Progenitor cell of endocrine pancreas (in vitro differentiated cells): ENCODE measurements around the gene ETFB. TPM values are rescaled to one million over a fixed set of nuclear protein-coding genes. Genes with fewer than 3 reads are reported as not detected.

Experiments used
- DNase-seq: peaks from one replicate; pipeline ENCODE4 v3.0.0; 2021; ENCODE audit warnings: low spot score; ENCODE audit not compliant: unreplicated experiment
- H3K27ac Mint-ChIP-seq: 2 replicates; pipeline ENCODE4 v1.8.0; 2021; ENCODE audit warnings: mild to moderate bottlenecking, moderate library complexity, mixed read lengths
- H3K27me3 Mint-ChIP-seq: 2 replicates; pipeline ENCODE4 v1.8.0; 2021; ENCODE audit warnings: mixed read lengths
- H3K36me3 Mint-ChIP-seq: 2 replicates; pipeline ENCODE4 v1.8.0; 2022; ENCODE audit warnings: mixed read lengths; ENCODE audit not compliant: insufficient read depth
- H3K4me1 Mint-ChIP-seq: 2 replicates; pipeline ENCODE4 v1.8.0; 2021; ENCODE audit warnings: low read depth, mixed read lengths
- H3K4me3 Mint-ChIP-seq: 2 replicates; pipeline ENCODE4 v1.8.0; 2021; ENCODE audit warnings: low read depth, mild to moderate bottlenecking, moderate library complexity, mixed read lengths
- H3K9me3 Mint-ChIP-seq: 2 replicates; pipeline ENCODE4 v1.8.0; 2021; ENCODE audit warnings: low read depth, mixed read lengths
- total RNA-seq: library from RNA; stranded (reverse); gene quantifications from 2 replicates; pipeline ENCODE4 v1.2.1, GENCODE V29; 2021
- TF ChIP-seq, protein P1 (sequence below): fragments of 200-600 bp; sonication (generic); IDR thresholded peaks from one replicate; pipeline ENCODE4 v1.5.0; 2021; ENCODE audit warnings: antibody characterized with exemption, mild to moderate bottlenecking; ENCODE audit not compliant: unreplicated experiment

ETFB gene
- total RNA-seq, 1 donor from 2014 or later = 63.2 TPM

- DNase-seq = no peak
- no peaks in the 10 kb centered on the region for H3K9me3 Mint-ChIP-seq
- H3K4me1 Mint-ChIP-seq = peaks cover 5% of the 10 kb centered on the region
- H3K27ac Mint-ChIP-seq = peak overlapping the region; percentile 93
- peak overlapping the region; percentile 80 for H3K4me3 Mint-ChIP-seq
- no peaks in the 10 kb centered on the region for H3K36me3 Mint-ChIP-seq
- H3K27me3 Mint-ChIP-seq = peaks cover 25% of the 10 kb centered on the region
- TF ChIP-seq, protein P1, sequence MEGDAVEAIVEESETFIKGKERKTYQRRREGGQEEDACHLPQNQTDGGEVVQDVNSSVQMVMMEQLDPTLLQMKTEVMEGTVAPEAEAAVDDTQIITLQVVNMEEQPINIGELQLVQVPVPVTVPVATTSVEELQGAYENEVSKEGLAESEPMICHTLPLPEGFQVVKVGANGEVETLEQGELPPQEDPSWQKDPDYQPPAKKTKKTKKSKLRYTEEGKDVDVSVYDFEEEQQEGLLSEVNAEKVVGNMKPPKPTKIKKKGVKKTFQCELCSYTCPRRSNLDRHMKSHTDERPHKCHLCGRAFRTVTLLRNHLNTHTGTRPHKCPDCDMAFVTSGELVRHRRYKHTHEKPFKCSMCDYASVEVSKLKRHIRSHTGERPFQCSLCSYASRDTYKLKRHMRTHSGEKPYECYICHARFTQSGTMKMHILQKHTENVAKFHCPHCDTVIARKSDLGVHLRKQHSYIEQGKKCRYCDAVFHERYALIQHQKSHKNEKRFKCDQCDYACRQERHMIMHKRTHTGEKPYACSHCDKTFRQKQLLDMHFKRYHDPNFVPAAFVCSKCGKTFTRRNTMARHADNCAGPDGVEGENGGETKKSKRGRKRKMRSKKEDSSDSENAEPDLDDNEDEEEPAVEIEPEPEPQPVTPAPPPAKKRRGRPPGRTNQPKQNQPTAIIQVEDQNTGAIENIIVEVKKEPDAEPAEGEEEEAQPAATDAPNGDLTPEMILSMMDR = no peak
Measured at GRCh38 chr19:51339313-51339686, 26.9 kb downstream of the ETFB start.

DNA sequence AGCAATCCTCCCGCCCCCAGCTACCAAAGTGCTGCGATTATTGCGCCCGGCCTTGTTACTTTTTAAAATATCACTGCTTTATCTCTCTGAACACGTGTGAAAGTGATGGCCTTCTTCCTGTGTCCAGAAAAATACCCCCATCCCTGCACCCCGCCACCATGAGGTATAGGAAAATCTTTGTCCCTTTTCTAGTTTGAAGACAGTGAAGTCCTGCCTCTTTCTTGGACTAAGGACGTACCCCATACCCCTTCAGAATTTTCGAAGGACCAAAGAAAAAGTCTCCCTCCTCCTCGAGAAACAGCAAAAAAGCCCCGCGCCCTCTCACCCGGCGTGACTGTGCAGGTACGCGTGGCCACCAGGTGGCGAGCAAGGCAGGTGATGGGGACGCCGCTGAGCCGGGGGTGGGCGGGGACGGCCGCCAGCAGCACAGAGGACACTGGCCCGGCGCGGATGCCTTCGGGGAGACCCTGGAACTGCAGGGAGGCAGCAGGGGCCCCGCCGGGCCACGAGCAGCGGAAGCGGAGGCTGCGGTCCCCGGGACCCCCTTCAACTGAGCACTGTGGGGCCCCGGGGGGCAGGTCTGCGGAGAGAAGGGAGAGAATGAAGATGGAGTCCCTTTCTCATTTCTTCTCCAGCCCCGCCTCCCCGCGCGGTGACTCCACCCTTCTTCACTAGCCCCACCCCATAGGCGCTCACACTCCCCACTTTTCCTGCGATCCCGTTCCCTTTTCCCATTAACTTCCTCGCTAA, 27.4 kb downstream of the ETFB start:
- Mint-ChIP-seq H3K36me3 (no peaks in the 10 kb centered on the region), H3K9me3 (no peaks in the 10 kb centered on the region), H3K27me3 (peaks cover 25% of the 10 kb centered on the region), H3K4me1 (peaks cover 5% of the 10 kb centered on the region), H3K4me3 (peak overlapping the region; percentile 80), H3K27ac (peak overlapping the region; percentile 93)
- TF ChIP-seq, protein P1 = peak; percentile 92
- DNase-seq = peak; percentile 88

DNA sequence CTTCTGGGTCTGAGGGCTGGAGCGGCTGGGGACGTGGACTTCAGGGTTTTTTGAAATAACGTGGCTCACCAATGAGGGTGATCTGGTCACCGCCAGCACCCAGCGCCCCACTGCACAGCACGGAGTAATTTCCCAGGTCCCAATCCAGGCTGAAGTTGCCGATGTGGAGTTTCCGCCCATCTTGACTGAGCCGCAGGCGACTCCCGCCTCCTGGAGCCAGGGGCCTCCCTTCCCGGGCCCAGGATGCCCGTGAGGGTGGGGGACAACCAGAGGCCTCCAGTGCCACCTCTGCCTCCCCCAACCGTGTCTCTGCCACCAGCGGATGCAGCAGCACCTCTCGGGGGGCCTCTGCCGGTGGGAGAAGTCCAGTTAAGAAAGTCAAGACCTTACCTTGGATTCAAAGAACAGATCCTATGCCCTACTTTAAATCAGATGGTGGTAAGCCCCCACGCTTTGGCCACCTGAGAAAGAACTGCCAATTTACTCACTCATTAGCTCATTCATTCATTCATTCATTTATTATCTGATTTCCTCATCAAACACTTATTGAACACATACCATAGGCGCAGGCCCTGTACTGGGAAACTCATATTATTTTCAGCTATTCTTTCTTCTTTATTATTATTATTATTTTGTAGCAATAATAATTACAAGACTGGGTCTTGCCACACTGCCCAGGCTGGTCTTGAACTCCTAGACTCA, 28.2 kb downstream of the ETFB start:
- Mint-ChIP-seq H3K9me3 (no peaks in the 10 kb centered on the region), H3K4me1 (peaks cover 5% of the 10 kb centered on the region), H3K36me3 (no peaks in the 10 kb centered on the region), H3K4me3 (peak overlapping the region; percentile 80), H3K27ac (no peak overlapping the region), H3K27me3 (peaks cover 23% of the 10 kb centered on the region)
- no peak for DNase-seq
- TF ChIP-seq, protein P1 = no peak

- no peak overlapping the region for H3K4me3 Mint-ChIP-seq
- DNase-seq = no peak
- TF ChIP-seq, protein P1 = no peak
- H3K27ac Mint-ChIP-seq = no peak overlapping the region
- H3K36me3 Mint-ChIP-seq = no peaks in the 10 kb centered on the region
- no peaks in the 10 kb centered on the region for H3K9me3 Mint-ChIP-seq
- H3K4me1 Mint-ChIP-seq = peaks cover 4% of the 10 kb centered on the region
- peaks cover 16% of the 10 kb centered on the region for H3K27me3 Mint-ChIP-seq
Measured at GRCh38 chr19:51337141-51337860, 28.9 kb downstream of the ETFB start.

DNA sequence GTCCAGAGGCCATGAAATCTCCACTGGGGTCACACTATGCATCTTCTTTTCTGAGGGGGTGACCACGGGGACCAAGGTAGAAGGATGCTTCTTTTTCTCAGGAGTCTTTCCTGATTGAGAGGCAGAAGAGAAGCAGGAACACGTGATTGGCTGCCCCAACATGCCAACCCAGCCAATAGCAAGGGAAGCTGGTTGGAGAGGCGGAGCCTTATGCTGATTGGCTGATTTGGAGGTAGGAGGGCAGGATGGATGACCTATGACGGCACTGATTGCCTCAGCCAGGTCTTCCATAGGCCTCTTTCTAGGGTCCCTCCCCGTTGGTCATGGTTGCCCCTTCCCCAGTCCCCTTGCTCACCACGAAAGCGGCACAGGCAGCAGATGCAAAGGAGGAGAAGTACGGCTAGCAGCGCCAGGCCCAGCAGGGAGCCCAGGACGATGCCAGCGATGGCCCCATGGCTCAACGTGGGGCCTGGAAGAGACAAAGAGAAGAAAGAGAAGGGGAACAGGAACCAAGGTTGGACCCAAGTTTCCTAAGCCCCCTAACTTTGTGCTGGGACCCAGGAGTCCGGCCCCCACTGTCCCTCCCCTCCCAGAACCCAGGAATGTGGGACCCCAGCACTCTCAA, 32.2 kb downstream of the ETFB start:
- Mint-ChIP-seq H3K27ac (no peak overlapping the region), H3K36me3 (peaks cover 19% of the 10 kb centered on the region)
- DNase-seq = no peak

More for the DNA sequence above, 32.2 kb downstream of the ETFB start:
- Mint-ChIP-seq H3K27me3 (no peaks in the 10 kb centered on the region), H3K4me3 (no peak overlapping the region), H3K9me3 (peaks cover 4% of the 10 kb centered on the region), H3K4me1 (peaks cover 9% of the 10 kb centered on the region)
- TF ChIP-seq, protein P1 = no peak
